ENCODE measurements around the gene NDUFB2. TPM values are rescaled to one million over a fixed set of nuclear protein-coding genes. Genes with fewer than 3 reads are reported as not detected.

The NDUFB2 gene
- polyA plus RNA-seq, 1 donor from 2014 or later, result 745 TPM

DNA sequence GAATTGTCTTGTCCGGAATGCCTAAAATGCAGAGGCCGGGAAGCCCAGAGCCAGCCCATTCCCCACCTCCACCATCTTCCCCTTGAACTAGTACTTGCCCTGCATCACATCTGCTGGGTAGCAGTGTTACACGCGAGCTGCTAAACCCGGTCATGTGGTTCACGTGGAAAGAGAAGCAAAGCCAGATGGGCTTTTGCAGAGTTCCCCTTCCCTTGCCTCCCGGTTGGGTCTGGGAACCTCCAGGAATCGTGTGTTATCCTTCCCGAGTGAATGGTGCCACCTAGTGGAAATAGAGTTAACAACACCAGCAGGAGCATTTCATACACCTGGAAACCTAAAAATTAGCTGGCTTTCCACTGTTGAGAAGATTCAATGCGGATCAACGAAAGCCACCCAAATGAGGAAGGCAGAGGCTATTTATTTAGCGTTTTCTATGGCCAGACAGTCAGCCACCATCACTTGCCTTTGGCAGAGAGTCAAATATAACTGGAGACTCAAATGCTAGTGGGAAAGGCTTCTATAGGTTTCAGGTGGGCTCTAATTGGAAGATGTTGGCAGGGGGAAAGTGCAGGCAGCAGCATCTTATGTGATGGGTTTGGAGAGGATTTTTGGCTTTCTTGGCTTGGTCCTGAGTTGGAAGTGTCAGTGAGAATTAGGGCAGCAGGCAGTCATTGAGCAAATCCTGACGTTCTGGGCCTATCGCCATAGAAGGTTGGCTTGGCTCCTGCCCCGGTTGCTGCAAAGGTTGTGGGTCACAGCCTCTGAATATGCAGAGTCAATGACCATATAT, 43.0 kb upstream of the NDUFB2 start:
- Histone ChIP-seq H3K36me3 (ENCODE audit: insufficient read depth, low read length) (no peaks in the 10 kb centered on the region), H3K27me3 (ENCODE audit: insufficient read depth, low read depth, low read length) (no peaks in the 10 kb centered on the region), H3K4me2 (ENCODE audit: low read length) (no peak overlapping the region), H3F3A (ENCODE audit: insufficient read depth, low read length, poor library complexity, severe bottlenecking) (no peaks in the 10 kb centered on the region), H4K20me1 (ENCODE audit: insufficient read depth) (no peaks in the 10 kb centered on the region), H3K9me3 (ENCODE audit: low read length) (no peaks in the 10 kb centered on the region), H3K79me2 (replicated peaks; ENCODE audit: insufficient read depth, low read length) (no peaks in the 10 kb centered on the region), H3K9me2 (ENCODE audit: insufficient read depth, low read length) (no peaks in the 10 kb centered on the region), H3K27ac (ENCODE audit: low read length) (no peak overlapping the region), H3K9ac (ENCODE audit: low read length) (no peak overlapping the region), H2AFZ (ENCODE audit: low read depth, low read length) (no peak overlapping the region), H3K4me3 (ENCODE audit: low read length) (no peak overlapping the region)
- TF ChIP-seq SMC3 (conservative IDR thresholded peaks at IDR 0.05; ENCODE audit: poor library complexity), result peak; percentile 96
- peak; percentile 65 for TF ChIP-seq MXI1 (conservative IDR thresholded peaks at IDR 0.05; ENCODE audit: poor library complexity, severe bottlenecking)
- TF ChIP-seq, protein P1, sequence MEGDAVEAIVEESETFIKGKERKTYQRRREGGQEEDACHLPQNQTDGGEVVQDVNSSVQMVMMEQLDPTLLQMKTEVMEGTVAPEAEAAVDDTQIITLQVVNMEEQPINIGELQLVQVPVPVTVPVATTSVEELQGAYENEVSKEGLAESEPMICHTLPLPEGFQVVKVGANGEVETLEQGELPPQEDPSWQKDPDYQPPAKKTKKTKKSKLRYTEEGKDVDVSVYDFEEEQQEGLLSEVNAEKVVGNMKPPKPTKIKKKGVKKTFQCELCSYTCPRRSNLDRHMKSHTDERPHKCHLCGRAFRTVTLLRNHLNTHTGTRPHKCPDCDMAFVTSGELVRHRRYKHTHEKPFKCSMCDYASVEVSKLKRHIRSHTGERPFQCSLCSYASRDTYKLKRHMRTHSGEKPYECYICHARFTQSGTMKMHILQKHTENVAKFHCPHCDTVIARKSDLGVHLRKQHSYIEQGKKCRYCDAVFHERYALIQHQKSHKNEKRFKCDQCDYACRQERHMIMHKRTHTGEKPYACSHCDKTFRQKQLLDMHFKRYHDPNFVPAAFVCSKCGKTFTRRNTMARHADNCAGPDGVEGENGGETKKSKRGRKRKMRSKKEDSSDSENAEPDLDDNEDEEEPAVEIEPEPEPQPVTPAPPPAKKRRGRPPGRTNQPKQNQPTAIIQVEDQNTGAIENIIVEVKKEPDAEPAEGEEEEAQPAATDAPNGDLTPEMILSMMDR (IDR thresholded peaks at IDR 0.05; ENCODE audit: poor library complexity, severe bottlenecking), result peak; percentile 94
- peak; percentile 97 for TF ChIP-seq RAD21 (conservative IDR thresholded peaks at IDR 0.05)
- no peak for TF ChIP-seq POLR2AphosphoS5 (IDR thresholded peaks at IDR 0.05)
- TF ChIP-seq EP300 (conservative IDR thresholded peaks at IDR 0.05; ENCODE audit: poor library complexity, severe bottlenecking), result no peak
- no peak for TF ChIP-seq TAF1 (IDR thresholded peaks at IDR 0.05; ENCODE audit: low read depth)
- TF ChIP-seq, protein P2, sequence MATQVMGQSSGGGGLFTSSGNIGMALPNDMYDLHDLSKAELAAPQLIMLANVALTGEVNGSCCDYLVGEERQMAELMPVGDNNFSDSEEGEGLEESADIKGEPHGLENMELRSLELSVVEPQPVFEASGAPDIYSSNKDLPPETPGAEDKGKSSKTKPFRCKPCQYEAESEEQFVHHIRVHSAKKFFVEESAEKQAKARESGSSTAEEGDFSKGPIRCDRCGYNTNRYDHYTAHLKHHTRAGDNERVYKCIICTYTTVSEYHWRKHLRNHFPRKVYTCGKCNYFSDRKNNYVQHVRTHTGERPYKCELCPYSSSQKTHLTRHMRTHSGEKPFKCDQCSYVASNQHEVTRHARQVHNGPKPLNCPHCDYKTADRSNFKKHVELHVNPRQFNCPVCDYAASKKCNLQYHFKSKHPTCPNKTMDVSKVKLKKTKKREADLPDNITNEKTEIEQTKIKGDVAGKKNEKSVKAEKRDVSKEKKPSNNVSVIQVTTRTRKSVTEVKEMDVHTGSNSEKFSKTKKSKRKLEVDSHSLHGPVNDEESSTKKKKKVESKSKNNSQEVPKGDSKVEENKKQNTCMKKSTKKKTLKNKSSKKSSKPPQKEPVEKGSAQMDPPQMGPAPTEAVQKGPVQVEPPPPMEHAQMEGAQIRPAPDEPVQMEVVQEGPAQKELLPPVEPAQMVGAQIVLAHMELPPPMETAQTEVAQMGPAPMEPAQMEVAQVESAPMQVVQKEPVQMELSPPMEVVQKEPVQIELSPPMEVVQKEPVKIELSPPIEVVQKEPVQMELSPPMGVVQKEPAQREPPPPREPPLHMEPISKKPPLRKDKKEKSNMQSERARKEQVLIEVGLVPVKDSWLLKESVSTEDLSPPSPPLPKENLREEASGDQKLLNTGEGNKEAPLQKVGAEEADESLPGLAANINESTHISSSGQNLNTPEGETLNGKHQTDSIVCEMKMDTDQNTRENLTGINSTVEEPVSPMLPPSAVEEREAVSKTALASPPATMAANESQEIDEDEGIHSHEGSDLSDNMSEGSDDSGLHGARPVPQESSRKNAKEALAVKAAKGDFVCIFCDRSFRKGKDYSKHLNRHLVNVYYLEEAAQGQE (IDR thresholded peaks at IDR 0.05; ENCODE audit: borderline replicate concordance), result peak; percentile 70
- no peak for TF ChIP-seq EZH2 (IDR thresholded peaks at IDR 0.05; ENCODE audit: borderline replicate concordance, insufficient read depth, low read length, poor library complexity, severe bottlenecking)

DNA sequence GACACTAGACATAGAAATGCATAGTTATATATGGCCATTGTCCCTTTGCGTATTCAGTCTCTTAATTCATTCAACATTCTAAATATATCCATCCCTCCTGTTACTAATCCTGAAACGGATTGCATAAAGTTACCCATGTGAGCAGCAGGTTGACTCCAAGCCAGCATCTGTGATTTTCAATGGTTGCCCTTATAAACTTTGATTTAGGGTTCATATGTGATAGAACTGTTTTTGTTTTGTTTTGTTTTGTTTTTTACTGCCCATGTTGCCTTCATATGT, 42.5 kb upstream of the NDUFB2 start:
- Histone ChIP-seq H3K9me2 (ENCODE audit: insufficient read depth, low read length) (no peaks in the 10 kb centered on the region), H4K20me1 (ENCODE audit: insufficient read depth) (no peaks in the 10 kb centered on the region), H3F3A (ENCODE audit: insufficient read depth, low read length, poor library complexity, severe bottlenecking) (no peaks in the 10 kb centered on the region), H3K27me3 (ENCODE audit: insufficient read depth, low read depth, low read length) (no peaks in the 10 kb centered on the region), H3K79me2 (replicated peaks; ENCODE audit: insufficient read depth, low read length) (no peaks in the 10 kb centered on the region), H3K4me3 (ENCODE audit: low read length) (no peak overlapping the region), H3K9me3 (ENCODE audit: low read length) (no peaks in the 10 kb centered on the region), H2AFZ (ENCODE audit: low read depth, low read length) (no peak overlapping the region), H3K4me2 (ENCODE audit: low read length) (no peak overlapping the region), H3K36me3 (ENCODE audit: insufficient read depth, low read length) (no peaks in the 10 kb centered on the region), H3K27ac (ENCODE audit: low read length) (no peak overlapping the region), H3K9ac (ENCODE audit: low read length) (no peak overlapping the region)
- no peak for TF ChIP-seq EZH2 (IDR thresholded peaks at IDR 0.05; ENCODE audit: borderline replicate concordance, insufficient read depth, low read length, poor library complexity, severe bottlenecking)
- TF ChIP-seq SMC3 (conservative IDR thresholded peaks at IDR 0.05; ENCODE audit: poor library complexity), result no peak
- TF ChIP-seq TAF1 (IDR thresholded peaks at IDR 0.05; ENCODE audit: low read depth), result no peak
- no peak for TF ChIP-seq MXI1 (conservative IDR thresholded peaks at IDR 0.05; ENCODE audit: poor library complexity, severe bottlenecking)
- TF ChIP-seq EP300 (conservative IDR thresholded peaks at IDR 0.05; ENCODE audit: poor library complexity, severe bottlenecking), result no peak
- TF ChIP-seq, protein P2 (IDR thresholded peaks at IDR 0.05; ENCODE audit: borderline replicate concordance), result no peak
- TF ChIP-seq, protein P1 (IDR thresholded peaks at IDR 0.05; ENCODE audit: poor library complexity, severe bottlenecking), result no peak
- no peak for TF ChIP-seq RAD21 (conservative IDR thresholded peaks at IDR 0.05)

Data from neural cell (in vitro differentiated cells).